Activated B cell treated with CpG ODN at 0.5 μM for 24 hours (primary cell): ENCODE results near the gene RPL38. TPM values are rescaled to one million over a fixed set of nuclear protein-coding genes. Genes with fewer than 3 reads are reported as not detected.

Source experiments
- ATAC-seq: fragments of 200-7000 bp; cut with Tn5 transposase; one replicate; pipeline ENCODE4 v1.10.0; 2021; ENCODE audit warnings: low read depth, mild to moderate bottlenecking, moderate library complexity
- CTCF ChIA-PET: fragments of 350-600 bp; sonication (Branson Sonifier 250); formaldehyde crosslinking; loops from one replicate; lab custom pipeline; 2021; ENCODE audit warnings: antibody characterized with exemption; lab: Charles Lee
- POLR2A ChIA-PET: fragments of 350-600 bp; sonication (Branson Sonifier 250); formaldehyde crosslinking; loops from one replicate; lab custom pipeline; 2021; ENCODE audit warnings: antibody characterized with exemption; lab: Charles Lee
- DNase-seq: peaks from one replicate; pipeline ENCODE4 v3.0.0; 2022
- H3K27ac Mint-ChIP-seq: one replicate; pipeline ENCODE4 v1.8.0; 2020; ENCODE audit warnings: mixed read lengths
- H3K27me3 Mint-ChIP-seq: one replicate; pipeline ENCODE4 v1.8.0; 2021; ENCODE audit warnings: mixed read lengths
- H3K36me3 Mint-ChIP-seq: one replicate; pipeline ENCODE4 v1.8.0; 2021; ENCODE audit warnings: low read depth, mixed read lengths
- H3K4me1 Mint-ChIP-seq: one replicate; pipeline ENCODE4 v1.8.0; 2021; ENCODE audit warnings: mixed read lengths
- H3K4me3 Mint-ChIP-seq: one replicate; pipeline ENCODE4 v1.8.0; 2020; ENCODE audit warnings: mild to moderate bottlenecking, mixed read lengths
- H3K9me3 Mint-ChIP-seq: one replicate; pipeline ENCODE4 v1.8.0; 2020; ENCODE audit warnings: mixed read lengths
- intact Hi-C: fragments of 100-400 bp; cut with micrococcal nuclease; formaldehyde crosslinking; loops from one replicate; pipeline ENCODE4 v1.15.1; 2024
- total RNA-seq: library from RNA; stranded (reverse); gene quantifications from 2 replicates; pipeline ENCODE4 v1.2.3, GENCODE V29; 2022
- TF ChIP-seq, protein P1 (sequence below): fragments of 200-600 bp; IDR thresholded peaks from one replicate; pipeline ENCODE4 v1.8.0; 2022; ENCODE audit warnings: antibody characterized with exemption, mild to moderate bottlenecking

Gene RPL38
- total RNA-seq, 1 donor from 2014 or later, result 1,330 TPM

DNA sequence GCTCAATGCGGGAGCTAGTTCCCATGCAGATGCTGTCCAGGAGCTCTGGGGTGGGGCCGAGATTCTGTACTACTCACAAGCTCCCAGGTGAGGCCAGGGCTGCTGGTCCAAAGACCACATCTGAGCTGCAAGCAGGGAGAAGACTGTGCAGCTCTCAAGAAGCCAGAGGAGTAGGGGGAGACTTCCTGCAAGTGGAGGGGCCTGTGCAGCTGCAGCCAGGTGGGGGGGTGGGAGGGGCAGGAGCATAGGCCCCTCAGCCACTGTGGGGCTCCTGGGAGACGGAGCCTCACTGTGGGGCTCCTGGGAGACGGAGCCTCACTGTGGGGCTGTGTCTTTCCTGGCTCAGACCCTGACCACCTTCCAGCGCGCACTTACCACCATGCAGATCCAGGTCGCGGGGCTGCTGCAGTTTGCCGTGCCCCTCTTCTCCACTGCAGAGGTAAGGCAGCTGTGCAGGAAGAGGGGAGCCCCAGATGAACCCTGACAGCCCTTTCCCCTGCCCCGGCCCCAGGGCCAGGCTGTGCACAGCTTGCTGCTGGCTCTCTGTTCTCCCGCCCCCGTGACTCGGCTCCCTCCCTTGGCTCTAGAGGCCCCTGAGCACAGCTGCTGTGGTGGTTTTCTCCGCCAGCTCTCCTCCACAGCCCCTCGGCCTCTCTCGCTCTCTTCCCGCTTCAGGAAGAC lies 46.3 kb downstream of the RPL38 start:
- Mint-ChIP-seq H3K27me3 (no peaks in the 10 kb centered on the region), H3K27ac (no peak overlapping the region), H3K4me3 (no peak overlapping the region), H3K36me3 (no peaks in the 10 kb centered on the region), H3K9me3 (no peaks in the 10 kb centered on the region), H3K4me1 (no peaks in the 10 kb centered on the region)
- ChIA-PET POLR2A (no interaction called here), CTCF (no interaction called here)
- ATAC-seq (no peak), DNase-seq (no peak)
- intact Hi-C loops, result no loop called here
- TF ChIP-seq, protein P1, sequence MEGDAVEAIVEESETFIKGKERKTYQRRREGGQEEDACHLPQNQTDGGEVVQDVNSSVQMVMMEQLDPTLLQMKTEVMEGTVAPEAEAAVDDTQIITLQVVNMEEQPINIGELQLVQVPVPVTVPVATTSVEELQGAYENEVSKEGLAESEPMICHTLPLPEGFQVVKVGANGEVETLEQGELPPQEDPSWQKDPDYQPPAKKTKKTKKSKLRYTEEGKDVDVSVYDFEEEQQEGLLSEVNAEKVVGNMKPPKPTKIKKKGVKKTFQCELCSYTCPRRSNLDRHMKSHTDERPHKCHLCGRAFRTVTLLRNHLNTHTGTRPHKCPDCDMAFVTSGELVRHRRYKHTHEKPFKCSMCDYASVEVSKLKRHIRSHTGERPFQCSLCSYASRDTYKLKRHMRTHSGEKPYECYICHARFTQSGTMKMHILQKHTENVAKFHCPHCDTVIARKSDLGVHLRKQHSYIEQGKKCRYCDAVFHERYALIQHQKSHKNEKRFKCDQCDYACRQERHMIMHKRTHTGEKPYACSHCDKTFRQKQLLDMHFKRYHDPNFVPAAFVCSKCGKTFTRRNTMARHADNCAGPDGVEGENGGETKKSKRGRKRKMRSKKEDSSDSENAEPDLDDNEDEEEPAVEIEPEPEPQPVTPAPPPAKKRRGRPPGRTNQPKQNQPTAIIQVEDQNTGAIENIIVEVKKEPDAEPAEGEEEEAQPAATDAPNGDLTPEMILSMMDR, result no peak

DNA sequence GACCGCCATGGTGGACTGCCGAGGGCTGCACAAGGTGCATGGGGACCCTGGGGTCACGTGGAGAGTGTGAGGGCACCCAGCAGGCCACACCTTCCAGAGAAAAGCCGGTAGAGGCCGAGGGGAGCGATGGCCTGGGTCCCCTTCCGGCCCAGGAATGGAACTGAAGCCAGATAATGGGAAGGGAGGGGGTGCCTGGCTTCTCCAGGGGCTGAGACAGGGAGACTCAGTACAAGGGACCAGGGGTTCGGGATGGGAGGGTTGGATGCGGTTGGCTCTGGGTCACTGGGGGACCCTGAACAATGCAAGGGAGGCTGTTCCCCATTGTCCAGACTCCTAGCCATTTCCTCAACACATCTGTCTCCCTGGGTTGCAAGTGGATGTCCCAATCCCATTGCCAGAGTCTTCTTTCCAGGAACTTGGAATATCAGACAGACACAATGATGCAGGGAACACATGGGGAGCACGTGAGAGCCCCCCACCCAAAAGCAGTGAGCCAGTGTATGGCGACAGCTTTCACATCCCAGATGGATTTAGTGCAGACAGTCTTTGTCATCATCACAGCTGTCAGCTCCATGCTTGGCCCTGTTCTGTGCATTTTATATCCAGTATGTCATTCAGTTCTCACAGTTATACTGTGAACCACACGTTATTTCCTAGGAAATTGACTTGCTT lies 47.0 kb downstream of the RPL38 start:
- Mint-ChIP-seq H3K36me3 (no peaks in the 10 kb centered on the region), H3K4me1 (no peaks in the 10 kb centered on the region), H3K9me3 (no peaks in the 10 kb centered on the region), H3K27me3 (no peaks in the 10 kb centered on the region), H3K4me3 (no peak overlapping the region), H3K27ac (no peak overlapping the region)
- TF ChIP-seq, protein P1, result no peak
- DNase-seq, result no peak
- POLR2A ChIA-PET, result no interaction called here
- CTCF ChIA-PET, result no interaction called here
- no peak for ATAC-seq
- intact Hi-C loops, result no loop called here

DNA sequence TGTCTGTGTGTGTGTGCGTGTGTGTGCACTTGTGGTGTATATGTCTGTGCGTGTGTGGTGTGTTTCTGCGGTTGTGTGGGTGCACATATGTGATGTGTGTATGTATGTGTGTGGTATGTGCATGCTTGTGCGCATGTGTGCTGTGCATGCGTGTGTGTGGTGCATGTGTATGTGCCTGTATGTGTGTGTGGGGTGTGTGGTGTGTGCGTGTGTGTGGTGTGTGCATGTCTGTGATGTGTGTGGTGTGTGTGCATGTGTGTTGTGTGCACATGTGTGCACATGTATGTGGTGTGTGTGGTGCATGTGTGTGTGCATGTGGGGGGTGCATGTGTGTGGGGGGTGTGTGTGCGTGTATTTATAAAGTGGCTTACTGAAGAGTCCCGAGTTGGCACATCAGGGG lies 47.6 kb downstream of the RPL38 start:
- no peak for DNase-seq
- TF ChIP-seq, protein P1, result no peak
- CTCF ChIA-PET, result no interaction called here
- Mint-ChIP-seq H3K9me3 (no peaks in the 10 kb centered on the region), H3K4me3 (no peak overlapping the region), H3K4me1 (no peaks in the 10 kb centered on the region), H3K27me3 (no peaks in the 10 kb centered on the region), H3K27ac (no peak overlapping the region), H3K36me3 (no peaks in the 10 kb centered on the region)
- POLR2A ChIA-PET, result no interaction called here
- intact Hi-C loops, result no loop called here
- ATAC-seq, result no peak

DNA sequence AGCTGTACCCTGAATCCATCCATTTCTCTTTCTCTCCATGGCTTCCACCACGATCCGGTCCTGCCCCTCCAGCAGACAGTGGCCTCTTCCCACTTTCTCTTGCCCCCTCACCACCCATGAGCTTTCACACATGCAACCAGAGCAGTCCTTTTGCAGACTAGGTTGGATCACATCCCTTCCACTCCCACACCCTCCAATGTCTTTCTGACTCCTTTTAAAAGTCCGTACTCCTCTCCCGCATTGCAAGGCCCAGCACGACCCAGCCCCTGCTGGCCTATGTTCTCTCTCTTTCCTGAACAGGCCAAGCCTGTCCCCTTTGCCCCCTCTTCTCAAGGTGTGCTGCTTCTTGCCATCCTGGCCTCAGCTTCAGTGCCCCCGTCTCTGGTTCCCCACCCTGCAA lies 48.1 kb downstream of the RPL38 start:
- DNase-seq (no peak), ATAC-seq (no peak)
- TF ChIP-seq, protein P1, result no peak
- intact Hi-C loops, result no loop called here
- Mint-ChIP-seq H3K4me3 (no peak overlapping the region), H3K27me3 (no peaks in the 10 kb centered on the region), H3K9me3 (no peaks in the 10 kb centered on the region), H3K27ac (no peak overlapping the region), H3K4me1 (no peaks in the 10 kb centered on the region), H3K36me3 (no peaks in the 10 kb centered on the region)
- CTCF ChIA-PET, result no interaction called here
- POLR2A ChIA-PET, result no interaction called here

DNA sequence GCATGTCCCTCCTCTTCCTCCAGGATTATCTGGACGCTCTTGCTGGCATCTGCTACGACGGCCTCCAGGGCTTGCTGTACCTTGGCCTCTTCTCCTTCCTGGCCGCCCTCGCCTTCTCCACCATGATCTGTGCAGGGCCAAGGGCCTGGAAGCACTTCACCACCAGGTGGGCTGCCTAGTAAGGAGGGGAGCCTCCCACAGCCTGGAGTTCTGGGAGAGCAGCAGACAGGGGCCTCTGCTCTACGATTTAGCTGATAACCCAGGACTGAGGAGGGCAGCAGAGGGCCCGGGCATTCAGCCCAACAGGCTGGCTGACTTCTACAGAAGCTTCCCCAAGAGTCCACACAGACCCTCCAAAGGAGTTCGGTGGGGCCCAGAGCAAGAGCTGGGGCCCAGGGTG lies 48.7 kb downstream of the RPL38 start:
- no peaks in the 10 kb centered on the region for H3K9me3 Mint-ChIP-seq
- ATAC-seq (no peak), DNase-seq (no peak)
- H3K27ac Mint-ChIP-seq, result no peak overlapping the region
- intact Hi-C loops, result no loop called here
- TF ChIP-seq, protein P1, result no peak
- H3K27me3 Mint-ChIP-seq, result no peaks in the 10 kb centered on the region
- no peak overlapping the region for H3K4me3 Mint-ChIP-seq
- ChIA-PET POLR2A (no interaction called here), CTCF (no interaction called here)
- H3K4me1 Mint-ChIP-seq, result no peaks in the 10 kb centered on the region
- H3K36me3 Mint-ChIP-seq, result no peaks in the 10 kb centered on the region
